Skeletal muscle tissue (tissue), 4 donors: ENCODE data around the gene HSD17B4. TPM values are rescaled to one million over a fixed set of nuclear protein-coding genes. Genes with fewer than 3 reads are reported as not detected.

Experiments used
- H3K27ac ChIP-seq: one replicate; pipeline ENCODE4 v1.7.0; 2013; ENCODE audit warnings: mild to moderate bottlenecking, low read depth, low read length, inconsistent platforms
- H3K27me3 ChIP-seq, 3 donors: one replicate each; pipeline ENCODE4 v1.7.0; 2013; ENCODE audit warnings: low read length in 3 of 3; ENCODE audit not compliant: control insufficient read depth in 3 of 3, insufficient read depth in 3 of 3
- H3K36me3 ChIP-seq, 3 donors: one replicate each; pipeline ENCODE4 v1.7.0; 2013; ENCODE audit warnings: low read length in 3 of 3; ENCODE audit not compliant: control insufficient read depth in 3 of 3, insufficient read depth in 3 of 3
- H3K4me1 ChIP-seq, 3 donors: one replicate each; pipeline ENCODE4 v1.7.0; 2013; ENCODE audit warnings: low read length in 3 of 3, mild to moderate bottlenecking in 3 of 3; ENCODE audit not compliant: control insufficient read depth in 3 of 3, insufficient read depth in 3 of 3
- H3K4me3 ChIP-seq, 3 donors: one replicate each; pipeline ENCODE4 v1.7.0; 2013; ENCODE audit warnings: low read length in 3 of 3
- H3K9ac ChIP-seq, 3 donors: one replicate each; pipeline ENCODE4 v1.7.0; 2013; ENCODE audit warnings: low read length in 3 of 3, mild to moderate bottlenecking in 3 of 3, moderate library complexity in 2 of 3, low read depth in 1 of 3
- H3K9me3 ChIP-seq, 3 donors: one replicate each; pipeline ENCODE4 v1.7.0; 2013; ENCODE audit warnings: low read length in 3 of 3; ENCODE audit not compliant: control insufficient read depth in 3 of 3
- total RNA-seq: library from RNA; depleted of rRNA; stranded (reverse); fragments of >200 nt; gene quantifications from one replicate; pipeline ENCODE4 v1.2.3, GENCODE V29; 2014
- donor health status: Osteomylitis.

Gene HSD17B4
- total RNA-seq, 1 donor from 2014 or later = 142 TPM

- H3K9me3 ChIP-seq = no peaks in the 10 kb centered on the region
- H3K36me3 ChIP-seq = peaks cover 0 to 2% (median 0%) of the 10 kb centered on the region in 3 donors
- H3K9ac ChIP-seq = no peak overlapping the region
- peaks cover 7 to 10% (median 9%) of the 10 kb centered on the region in 3 donors for H3K4me1 ChIP-seq
- H3K27ac ChIP-seq = no peak overlapping the region
- H3K4me3 ChIP-seq = no peak overlapping the region
- no peaks in the 10 kb centered on the region for H3K27me3 ChIP-seq
These were observed 736 bp upstream of the HSD17B4 start for GRCh38 chr5:119451561-119451960.

GRCh38 chr5:119452060-119452372, 281 bp upstream of the HSD17B4 start:
- Histone ChIP-seq H3K27ac (peak overlapping the region; percentile 83), H3K4me1 (peaks cover 7 to 10% (median 9%) of the 10 kb centered on the region in 3 donors), H3K36me3 (peaks cover 0 to 3% (median 0%) of the 10 kb centered on the region in 3 donors), H3K4me3 (peak overlapping the region; percentile 94 to 97 (median 97)), H3K9ac (peak overlapping the region in 1 of 3 donors; percentile 90), H3K27me3 (no peaks in the 10 kb centered on the region), H3K9me3 (no peaks in the 10 kb centered on the region)

- no peaks in the 10 kb centered on the region for H3K9me3 ChIP-seq
These were observed 710 bp downstream of the HSD17B4 start for GRCh38 chr5:119453040-119453373.

GRCh38 chr5:119454171-119454570, 1.9 kb downstream of the HSD17B4 start:
- H3K36me3 ChIP-seq = peaks cover 3 to 5% (median 4%) of the 10 kb centered on the region in 3 donors
- H3K9me3 ChIP-seq = no peaks in the 10 kb centered on the region
- peaks cover 7 to 11% (median 9%) of the 10 kb centered on the region in 3 donors for H3K4me1 ChIP-seq
- no peaks in the 10 kb centered on the region for H3K27me3 ChIP-seq
- no peak overlapping the region for H3K9ac ChIP-seq
- H3K4me3 ChIP-seq = no peak overlapping the region
- no peak overlapping the region for H3K27ac ChIP-seq

More at GRCh38 chr5:119453040-119453373, 710 bp downstream of the HSD17B4 start:
- peak overlapping the region; percentile 83 for H3K27ac ChIP-seq
- peaks cover 2 to 3% (median 3%) of the 10 kb centered on the region in 3 donors for H3K36me3 ChIP-seq
- H3K4me1 ChIP-seq = peaks cover 7 to 10% (median 9%) of the 10 kb centered on the region in 3 donors
- H3K9ac ChIP-seq = peak overlapping the region; percentile 90 to 93 (median 90)
- peak overlapping the region; percentile 94 to 97 (median 97) for H3K4me3 ChIP-seq
- H3K27me3 ChIP-seq = no peaks in the 10 kb centered on the region

GRCh38 chr5:119458911-119459632, 6.8 kb downstream of the HSD17B4 start:
- H3K4me3 ChIP-seq = no peak overlapping the region
- H3K36me3 ChIP-seq = peaks cover 4 to 5% (median 5%) of the 10 kb centered on the region in 3 donors
- H3K9ac ChIP-seq = no peak overlapping the region
- H3K4me1 ChIP-seq = peaks cover 0 to 2% (median 0%) of the 10 kb centered on the region in 3 donors
- no peaks in the 10 kb centered on the region for H3K27me3 ChIP-seq
- H3K27ac ChIP-seq = no peak overlapping the region
- no peaks in the 10 kb centered on the region for H3K9me3 ChIP-seq

GRCh38 chr5:119465640-119466039, 13.3 kb downstream of the HSD17B4 start:
- no peaks in the 10 kb centered on the region for H3K27me3 ChIP-seq
- H3K9ac ChIP-seq = no peak overlapping the region
- peaks cover 0 to 2% (median 0%) of the 10 kb centered on the region in 3 donors for H3K36me3 ChIP-seq
- peaks cover 0 to 6% (median 0%) of the 10 kb centered on the region in 3 donors for H3K9me3 ChIP-seq
- H3K27ac ChIP-seq = no peak overlapping the region
- no peak overlapping the region for H3K4me3 ChIP-seq
- H3K4me1 ChIP-seq = no peaks in the 10 kb centered on the region

GRCh38 chr5:119468286-119468685, 16.0 kb downstream of the HSD17B4 start:
- H3K27me3 ChIP-seq = no peaks in the 10 kb centered on the region
- H3K9ac ChIP-seq = no peak overlapping the region
- H3K9me3 ChIP-seq = peaks cover 0 to 6% (median 0%) of the 10 kb centered on the region in 3 donors
- H3K27ac ChIP-seq = no peak overlapping the region
- no peaks in the 10 kb centered on the region for H3K4me1 ChIP-seq
- no peak overlapping the region for H3K4me3 ChIP-seq
- H3K36me3 ChIP-seq = no peaks in the 10 kb centered on the region

GRCh38 chr5:119470105-119470763, 17.9 kb downstream of the HSD17B4 start:
- H3K27me3 ChIP-seq = no peaks in the 10 kb centered on the region
- H3K27ac ChIP-seq = no peak overlapping the region
- H3K36me3 ChIP-seq = no peaks in the 10 kb centered on the region
- no peak overlapping the region for H3K4me3 ChIP-seq
- H3K9me3 ChIP-seq = peaks cover 0 to 6% (median 0%) of the 10 kb centered on the region in 3 donors
- no peak overlapping the region for H3K9ac ChIP-seq
- H3K4me1 ChIP-seq = no peaks in the 10 kb centered on the region

GRCh38 chr5:119470851-119471451, 18.7 kb downstream of the HSD17B4 start:
- no peaks in the 10 kb centered on the region for H3K36me3 ChIP-seq
- no peaks in the 10 kb centered on the region for H3K4me1 ChIP-seq
- H3K27ac ChIP-seq = no peak overlapping the region
- peaks cover 0 to 6% (median 0%) of the 10 kb centered on the region in 3 donors for H3K9me3 ChIP-seq
- no peak overlapping the region for H3K9ac ChIP-seq
- no peak overlapping the region for H3K4me3 ChIP-seq
- no peaks in the 10 kb centered on the region for H3K27me3 ChIP-seq

- H3K27ac ChIP-seq = no peak overlapping the region
- no peak overlapping the region for H3K9ac ChIP-seq
- H3K36me3 ChIP-seq = peaks cover 2 to 6% (median 6%) of the 10 kb centered on the region in 3 donors
- no peak overlapping the region for H3K4me3 ChIP-seq
- no peaks in the 10 kb centered on the region for H3K4me1 ChIP-seq
- peaks cover 0 to 4% (median 0%) of the 10 kb centered on the region in 3 donors for H3K9me3 ChIP-seq
- H3K27me3 ChIP-seq = no peaks in the 10 kb centered on the region
These were observed 20.9 kb downstream of the HSD17B4 start for GRCh38 chr5:119473241-119473640.
